Right lobe of liver (tissue), 6 donors: Measurements from ENCODE around the gene PROCA1. TPM values are rescaled to one million over a fixed set of nuclear protein-coding genes. Genes with fewer than 3 reads are reported as not detected.

ENCODE experiments used
- ATAC-seq, 4 donors: fragments of 200-7000 bp; cut with Tn5 transposase; one replicate each; pipeline ENCODE4 v1.9.1; 2020; ENCODE audit warnings: mild to moderate bottlenecking in 4 of 4, moderate library complexity in 4 of 4
- DNase-seq, 3 donors: peaks; one replicate each; pipeline ENCODE4 v3.0.0-alpha.2; 2020
- H3K27ac ChIP-seq, 3 donors: fragments of 200-600 bp; one replicate each; pipeline ENCODE4 v1.8.0; 2022
- H3K27me3 ChIP-seq, 2 donors: fragments of 200-600 bp; one replicate each; pipeline ENCODE4 v1.8.0; 2022
- H3K36me3 ChIP-seq, 4 donors: fragments of 200-600 bp; sonication (generic) in 1 of 4; one replicate each; pipeline versions ENCODE4 v1.5.1 to v1.8.0; 2017 to 2022; ENCODE audit warnings: control low read depth in 1 of 4
- H3K4me1 ChIP-seq, 4 donors: fragments of 200-600 bp; sonication (generic) in 1 of 4; one replicate each; pipeline versions ENCODE4 v1.5.1 to v1.8.0; 2017 to 2022; ENCODE audit warnings: control low read depth in 1 of 4
- H3K4me3 ChIP-seq, 3 donors: fragments of 200-600 bp; one replicate each; pipeline ENCODE4 v1.8.0; 2022
- H3K9me3 ChIP-seq, 4 donors: fragments of 200-600 bp; sonication (generic) in 1 of 4; one replicate each; pipeline versions ENCODE4 v1.5.1 to v1.8.0; 2017 to 2022; ENCODE audit warnings: control low read depth in 1 of 4
- CTCF ChIP-seq, 4 donors: fragments of 200-600 bp in 3 of 4; fragments of 450-650 bp in 1 of 4; IDR thresholded peaks; one replicate each; pipeline versions ENCODE4 v1.5.1 to v1.8.0; 2016 to 2022; ENCODE audit warnings: antibody characterized with exemption in 4 of 4, mild to moderate bottlenecking in 2 of 4
- POLR2A ChIP-seq: fragments of 450-650 bp; IDR thresholded peaks from one replicate; pipeline ENCODE4 v1.6.1; 2017; ENCODE audit warnings: antibody characterized with exemption, mild to moderate bottlenecking
- WGBS: methylation state at CpG from one replicate; pipeline ENCODE4 v1.1.6; 2018; ENCODE audit warnings: low coverage, low lambda C conversion rate; ENCODE audit not compliant: insufficient coverage; ENCODE audit errors: missing lambda C conversion rate; 5-methylcytosine and 5-hydroxymethylcytosine counted together
- intact Hi-C, 2 donors: fragments of 100-400 bp; cut with DNase I; formaldehyde crosslinking; loops; one replicate each; pipeline versions ENCODE4 v1.11.2 to v1.14.1; 2022
- total RNA-seq, 6 experiments: library from RNA; depleted of rRNA in 2 of 6; stranded (reverse); fragments of >200 nt in 2 of 6; fragmentation: NEBNext Ultra II Directional in 3 of 6; extraction: Animal tissue kit (Norgen Biotek cat#: 25700) in 3 of 6; gene quantifications; one replicate each; pipeline versions ENCODE4 v1.1.0 to v1.2.4, GENCODE V29; 2016 to 2023
- donor health status: DM: no; HTN: yes; CAD: no.
- donor health status: DM: no; HTN: no; CAD: no.
- donor health status: DM: no; HTN: no; CAD: no.
- donor health status: DM: no; HTN: yes; CAD: no.
- donor health status: DM: no; HTN: yes; CAD: no.

PROCA1 gene
- total RNA-seq, 6 experiments from 2014 or later: 0.18 to 0.97 (median 0.54) TPM; not detected in 1

- no peak for DNase-seq
- ATAC-seq: no peak
- H3K9me3 ChIP-seq: no peaks in the 10 kb centered on the region
- WGBS: 85% methylated on average over 3 of the region's 3 CpGs
- peaks cover 39 to 94% (median 67%) of the 10 kb centered on the region in 4 donors for H3K36me3 ChIP-seq
- intact Hi-C loops: no loop called here
- no peaks in the 10 kb centered on the region for H3K27me3 ChIP-seq
- H3K4me1 ChIP-seq: no peaks in the 10 kb centered on the region
- TF ChIP-seq POLR2A (no peak), CTCF (IDR thresholded peaks at IDR 0.05) (no peak)
- H3K4me3 ChIP-seq: no peak overlapping the region
- H3K27ac ChIP-seq: no peak overlapping the region
These were observed 36.2 kb downstream of the PROCA1 start for GRCh38 chr17:28675490-28675889.

- no peak overlapping the region for H3K4me3 ChIP-seq
- WGBS: 92% methylated on average over 1 of the region's 1 CpG
- TF ChIP-seq CTCF (IDR thresholded peaks at IDR 0.05): no peak
- no peak for TF ChIP-seq POLR2A
- no peaks in the 10 kb centered on the region for H3K9me3 ChIP-seq
- no peak overlapping the region for H3K27ac ChIP-seq
- peaks cover 10 to 60% (median 32%) of the 10 kb centered on the region in 4 donors for H3K36me3 ChIP-seq
- no peak for ATAC-seq
- DNase-seq: no peak
- H3K4me1 ChIP-seq: no peaks in the 10 kb centered on the region
- no peaks in the 10 kb centered on the region for H3K27me3 ChIP-seq
- intact Hi-C loops: no loop called here
These were observed 41.8 kb downstream of the PROCA1 start for GRCh38 chr17:28669918-28670317.

- Histone ChIP-seq H3K4me1 (peaks cover 0 to 15% (median 5%) of the 10 kb centered on the region in 4 donors), H3K4me3 (no peak overlapping the region), H3K27ac (no peak overlapping the region), H3K27me3 (no peaks in the 10 kb centered on the region), H3K9me3 (no peaks in the 10 kb centered on the region), H3K36me3 (peaks cover 0 to 40% (median 16%) of the 10 kb centered on the region in 4 donors)
- DNase-seq: no peak
- 90% methylated on average over 1 of the region's 1 CpG for WGBS
- intact Hi-C loops: no loop called here
- TF ChIP-seq CTCF (IDR thresholded peaks at IDR 0.05) (no peak), POLR2A (no peak)
- no peak for ATAC-seq
These were observed 43.8 kb downstream of the PROCA1 start for GRCh38 chr17:28667870-28668269.

- Histone ChIP-seq H3K4me1 (peaks cover 0 to 22% (median 7%) of the 10 kb centered on the region in 4 donors), H3K36me3 (peaks cover 0 to 22% (median 5%) of the 10 kb centered on the region in 4 donors), H3K27me3 (no peaks in the 10 kb centered on the region), H3K27ac (no peak overlapping the region), H3K4me3 (no peak overlapping the region), H3K9me3 (no peaks in the 10 kb centered on the region)
- WGBS: 75% methylated on average over 2 of the region's 2 CpGs
- DNase-seq: no peak
- no peak for TF ChIP-seq POLR2A
- no peak for TF ChIP-seq CTCF (IDR thresholded peaks at IDR 0.05)
- intact Hi-C loops: no loop called here
- ATAC-seq: no peak
These were observed 45.7 kb downstream of the PROCA1 start for GRCh38 chr17:28665994-28666393.

- Histone ChIP-seq H3K4me1 (peaks cover 0 to 28% (median 9%) of the 10 kb centered on the region in 4 donors), H3K27ac (no peak overlapping the region), H3K4me3 (no peak overlapping the region), H3K36me3 (peaks cover 0 to 9% (median 0%) of the 10 kb centered on the region in 4 donors), H3K9me3 (no peaks in the 10 kb centered on the region), H3K27me3 (no peaks in the 10 kb centered on the region)
- DNase-seq (no peak), ATAC-seq (no peak)
- intact Hi-C loops: no loop called here
- TF ChIP-seq CTCF (IDR thresholded peaks at IDR 0.05) (no peak), POLR2A (no peak)
These were observed 48.0 kb downstream of the PROCA1 start for GRCh38 chr17:28663723-28664122.
